HEK293 (cell line): ENCODE data around the gene ZFYVE21.

ENCODE experiments used
- CTCF ChIA-PET: fragments of 350-600 bp; formaldehyde crosslinking; extraction: SDS; loops from one replicate; lab custom pipeline; 2021; ENCODE audit warnings: antibody characterized with exemption; lab: Yijun Ruan, JAX
- POLR2A ChIA-PET: fragments of 300-600 bp; formaldehyde crosslinking; extraction: SDS; loops from one replicate; lab custom pipeline; 2020; ENCODE audit warnings: antibody characterized with exemption, inconsistent platforms; lab: Yijun Ruan, JAX
- H3K27ac ChIP-seq: fragments of 200-500 bp; sonication (Bioruptor generic); 2 replicates; pipeline ENCODE4 v1.5.1; 2014; ENCODE audit warnings: low read depth, low read length, control low read depth, inconsistent platforms; ENCODE audit errors: extremely low read depth
- H3K36me3 ChIP-seq, 2 experiments: fragments of 200-500 bp in 1 of 2; sonication (Bioruptor generic) in 1 of 2; 1 replicate in 1 of 2; 2 replicates in 1 of 2; pipeline ENCODE4 v1.5.1; 2014 to 2017; ENCODE audit warnings: inconsistent platforms in 2 of 2, low read length in 2 of 2; ENCODE audit not compliant: control insufficient read depth in 2 of 2, insufficient read depth in 1 of 2
- H3K4me1 ChIP-seq: fragments of 200-500 bp; sonication (Bioruptor generic); 2 replicates; pipeline ENCODE4 v1.5.1; 2014; ENCODE audit warnings: mild to moderate bottlenecking, low read length, inconsistent platforms; ENCODE audit not compliant: control insufficient read depth, insufficient read depth
- H3K4me3 ChIP-seq: 2 replicates; pipeline ENCODE4 v1.5.1; 2011; ENCODE audit warnings: low read depth, mild to moderate bottlenecking, control low read depth, low read length, moderate library complexity
- H3K9me3 ChIP-seq: fragments of 200-500 bp; sonication (Bioruptor generic); 2 replicates; pipeline ENCODE4 v1.5.1; 2014; ENCODE audit warnings: low read depth, low read length, inconsistent platforms; ENCODE audit not compliant: control insufficient read depth, insufficient read depth
- HOXA7 ChIP-seq: sonication (generic); formaldehyde crosslinking; IDR thresholded peaks from 2 replicates; pipeline ENCODE4 v1.8.1; 2022; ENCODE audit warnings: missing genetic modification reagents, borderline replicate concordance
- SP7 ChIP-seq: fragments of 450-650 bp; formaldehyde crosslinking; IDR thresholded peaks from 2 replicates; pipeline ENCODE4 v1.5.1; 2016; ENCODE audit warnings: missing biosample characterization, missing genetic modification characterization
- ZFHX2 ChIP-seq: fragments of 450-650 bp; formaldehyde crosslinking; conservative IDR thresholded peaks from 2 replicates; pipeline ENCODE4 v1.5.1; 2016; ENCODE audit warnings: missing biosample characterization, missing genetic modification characterization
- ZNF121 ChIP-seq: fragments of 450-650 bp; formaldehyde crosslinking; IDR thresholded peaks from 2 replicates; pipeline ENCODE4 v1.5.1; 2016; ENCODE audit warnings: missing biosample characterization, missing genetic modification characterization
- ZNF157 ChIP-seq: fragments of 450-650 bp; formaldehyde crosslinking; IDR thresholded peaks from 2 replicates; pipeline ENCODE4 v1.5.1; 2016; ENCODE audit warnings: missing biosample characterization, missing genetic modification characterization
- ZNF18 ChIP-seq: fragments of 450-650 bp; formaldehyde crosslinking; IDR thresholded peaks from 2 replicates; pipeline ENCODE4 v1.5.1; 2016; ENCODE audit warnings: missing biosample characterization, missing genetic modification characterization
- ZNF184 ChIP-seq: fragments of 450-650 bp; IDR thresholded peaks from 2 replicates; pipeline ENCODE4 v1.5.1; 2018; ENCODE audit warnings: missing biosample characterization, mild to moderate bottlenecking, missing genetic modification characterization
- ZNF23 ChIP-seq: fragments of 450-650 bp; formaldehyde crosslinking; IDR thresholded peaks from 2 replicates; pipeline ENCODE4 v1.5.1; 2016; ENCODE audit warnings: missing biosample characterization, missing genetic modification characterization, borderline replicate concordance
- ZNF292 ChIP-seq: fragments of 450-650 bp; formaldehyde crosslinking; IDR thresholded peaks from 2 replicates; pipeline ENCODE4 v1.5.1; 2016; ENCODE audit warnings: low read depth, missing biosample characterization, missing genetic modification characterization, borderline replicate concordance
- ZNF324 ChIP-seq: fragments of 450-650 bp; formaldehyde crosslinking; IDR thresholded peaks from 2 replicates; pipeline ENCODE4 v1.5.1; 2016; ENCODE audit warnings: missing biosample characterization, missing genetic modification characterization
- ZNF394 ChIP-seq: fragments of 450-650 bp; formaldehyde crosslinking; IDR thresholded peaks from 2 replicates; pipeline ENCODE4 v1.5.1; 2016; ENCODE audit warnings: missing biosample characterization, missing genetic modification characterization, mild to moderate bottlenecking, moderate library complexity, borderline replicate concordance
- ZNF423 ChIP-seq: fragments of 450-650 bp; formaldehyde crosslinking; IDR thresholded peaks from 2 replicates; pipeline ENCODE4 v1.5.1; 2016; ENCODE audit warnings: missing biosample characterization, missing genetic modification characterization
- ZNF518A ChIP-seq: fragments of 450-650 bp; formaldehyde crosslinking; conservative IDR thresholded peaks from 2 replicates; pipeline ENCODE4 v1.5.1; 2016; ENCODE audit warnings: low read depth, missing biosample characterization, missing genetic modification characterization
- ZNF530 ChIP-seq: fragments of 450-650 bp; formaldehyde crosslinking; IDR thresholded peaks from 2 replicates; pipeline ENCODE4 v1.5.1; 2016; ENCODE audit warnings: low read depth, missing biosample characterization, missing genetic modification characterization
- ZNF596 ChIP-seq: fragments of 450-650 bp; IDR thresholded peaks from 2 replicates; pipeline ENCODE4 v1.5.0; 2018; ENCODE audit warnings: missing biosample characterization, mild to moderate bottlenecking, missing genetic modification characterization, moderate library complexity
- ZNF792 ChIP-seq: fragments of 450-650 bp; formaldehyde crosslinking; IDR thresholded peaks from 2 replicates; pipeline ENCODE4 v1.5.1; 2016; ENCODE audit warnings: missing biosample characterization, missing genetic modification characterization
- ZSCAN4 ChIP-seq: fragments of 450-650 bp; formaldehyde crosslinking; IDR thresholded peaks from 2 replicates; pipeline ENCODE4 v1.5.1; 2017; ENCODE audit warnings: missing biosample characterization, missing genetic modification characterization
- ZSCAN5A ChIP-seq: fragments of 450-650 bp; formaldehyde crosslinking; IDR thresholded peaks from 2 replicates; pipeline ENCODE4 v1.5.1; 2016; ENCODE audit warnings: missing biosample characterization, missing genetic modification characterization

Gene ZFYVE21

GRCh38 chr14:103728721-103729120 is 13.1 kb downstream of the ZFYVE21 start:
- Histone ChIP-seq H3K36me3 (peaks cover 0 to 65% of the 10 kb centered on the region in 2 experiments; a peak in 2 of 3 replicates), H3K27ac (no peak overlapping the region)
- CTCF ChIA-PET = no interaction called here

GRCh38 chr14:103729496-103730448 is 14.2 kb downstream of the ZFYVE21 start:
- no peak for TF ChIP-seq ZFHX2 (tag by site-specific recombination)
- TF ChIP-seq ZSCAN4 = no peak
- TF ChIP-seq ZNF792 (tag by site-specific recombination) = no peak
- no peak for TF ChIP-seq ZNF157 (tag by site-specific recombination)
- TF ChIP-seq ZNF18 (tag by site-specific recombination) = no peak
- no peak for TF ChIP-seq ZNF423
- TF ChIP-seq ZSCAN5A (tag by site-specific recombination) = no peak
- CTCF ChIA-PET = no interaction called here
- Histone ChIP-seq H3K9me3 (no peaks in the 10 kb centered on the region), H3K27ac (no peak overlapping the region), H3K4me1 (no peaks in the 10 kb centered on the region), H3K4me3 (no peak overlapping the region), H3K36me3 (peaks cover 0 to 75% of the 10 kb centered on the region in 2 experiments; a peak in 2 of 3 replicates)
- POLR2A ChIA-PET = no interaction called here

More at GRCh38 chr14:103728721-103729120, 13.1 kb downstream of the ZFYVE21 start:
- H3K4me1 ChIP-seq = no peaks in the 10 kb centered on the region
- H3K9me3 ChIP-seq = no peaks in the 10 kb centered on the region
- no peak overlapping the region for H3K4me3 ChIP-seq
- POLR2A ChIA-PET = no interaction called here
- TF ChIP-seq HOXA7 (CRISPR knock-in tag) (no peak), ZNF23 (no peak), ZNF324 (tag by site-specific recombination) (no peak), ZSCAN4 (no peak)

- ChIA-PET POLR2A (no interaction called here), CTCF (no interaction called here)
- H3K36me3 ChIP-seq = peaks cover 0 to 83% of the 10 kb centered on the region in 2 experiments; a peak in 2 of 3 replicates
- H3K4me1 ChIP-seq = no peaks in the 10 kb centered on the region
- H3K27ac ChIP-seq = no peak overlapping the region
- H3K4me3 ChIP-seq = no peak overlapping the region
- no peaks in the 10 kb centered on the region for H3K9me3 ChIP-seq
- no peak for TF ChIP-seq ZNF394
- TF ChIP-seq ZNF530 (tag by site-specific recombination) = no peak
- TF ChIP-seq ZNF292 (tag by site-specific recombination) = no peak
- TF ChIP-seq ZNF596 (tag by site-specific recombination) = no peak
- no peak for TF ChIP-seq ZNF518A (tag by site-specific recombination)
- no peak for TF ChIP-seq SP7
- TF ChIP-seq ZNF121 (tag by site-specific recombination) = no peak
- TF ChIP-seq ZNF184 (tag by site-specific recombination) = no peak
These were observed 15.0 kb downstream of the ZFYVE21 start for GRCh38 chr14:103730490-103731035.
